Heart left ventricle (tissue), 13 donors: ENCODE results near the gene TDRD1.

Experiments
- CTCF ChIP-seq, 12 donors: fragments of 200-600 bp; sonication (generic) in 4 of 12; IDR thresholded peaks; one replicate each; pipeline versions ENCODE4 v1.5.0 to v1.8.0; 2018 to 2022; ENCODE audit warnings: antibody characterized with exemption in 12 of 12, mild to moderate bottlenecking in 5 of 12
- POLR2A ChIP-seq, 2 donors: fragments of 450-650 bp; IDR thresholded peaks; one replicate each; pipeline ENCODE4 v1.6.1; 2017; ENCODE audit warnings: antibody characterized with exemption in 2 of 2, mild to moderate bottlenecking in 2 of 2, moderate library complexity in 2 of 2
- donor health status: ischemic (EF 13 %, LVEDD 7.1; RV severe dilation, severe dysfunction).
- donor health status: DM: no; HTN: yes; CAD: no.
- donor health status: DM: no; HTN: no; CAD: no.
- donor health status: ischemic (EF 25% LVEDD 6.9; RV normal size, moderate dysfunction).
- donor health status: ischemic (EF 25% LVEDD 5.7; RV mildly dilated, moderate dysfunction).
- donor health status: ischemic (EF 35%, LVEDD 5.7; RV mildly dilated, moderate dysfunction).
- donor health status: nonischemic (EF 11% LVEDD 7.7; RV severe dilation, severe dysfunction).
- donor health status: DM: yes; HTN: yes; CAD: no.
- donor health status: PGD.
- donor health status: ischemic (EF 29% LVEDD 5.4; RV normal size, mild dysfunction).
- donor health status: nonischemic (EF 23%, LVEDD 6.1; RV moderate dilation, normal function).

DNA sequence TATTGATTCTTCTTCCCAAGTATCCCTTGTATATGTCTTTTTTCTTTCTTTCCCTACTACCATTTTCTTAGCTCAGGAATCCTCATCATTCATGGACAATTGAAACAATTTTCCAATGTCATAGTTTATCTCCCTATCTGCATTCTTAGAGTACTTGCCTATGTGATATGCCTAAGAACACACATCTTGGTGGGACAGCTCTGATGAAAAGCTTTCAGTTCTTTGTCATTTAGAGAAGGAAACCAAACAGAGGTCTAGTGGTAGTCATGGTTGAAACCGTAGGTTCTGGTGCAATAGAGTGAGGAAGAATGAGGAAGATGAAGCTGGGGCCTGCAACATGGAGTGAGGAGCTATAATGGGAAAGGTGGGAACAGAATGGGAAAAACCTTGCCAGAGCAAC lies 28.2 kb downstream of the TDRD1 start:
- TF ChIP-seq POLR2A (IDR thresholded peaks at IDR 0.05) (no peak), CTCF (IDR thresholded peaks at IDR 0.05) (no peak)
